Measurements from ENCODE around the gene LRRC51. TPM values are rescaled to one million over a fixed set of nuclear protein-coding genes. Genes with fewer than 3 reads are reported as not detected.

LRRC51 gene
- total and polyA plus RNA-seq, 7 donors: 3.2 to 14.8 (median 7.3) TPM

GRCh38 chr11:72079819-72080325 lies 778 bp upstream of the LRRC51 start:
- Histone ChIP-seq H3K4me3 (peak overlapping the region; percentile 66 to 81 (median 72)), H3K9me3 (no peaks in the 10 kb centered on the region), H3K27ac (peak overlapping the region; percentile 91 to 94 (median 92)), H3K27me3 (no peaks in the 10 kb centered on the region), H3K36me3 (no peaks in the 10 kb centered on the region), H3K4me1 (peaks cover 0 to 26% (median 23%) of the 10 kb centered on the region in 4 donors)
- intact Hi-C loops (cut with DNase I): loop anchor here (1.0 to 2.0 kb wide), 3 partner anchors 33 to 55 kb away; partner anchors contain the start of gene ANAPC15
- TF ChIP-seq EP300 (IDR thresholded peaks at IDR 0.05): no peak
- no peak for TF ChIP-seq POLR2AphosphoS5 (IDR thresholded peaks at IDR 0.05)
- TF ChIP-seq POLR2A (IDR thresholded peaks at IDR 0.05): no peak
- no peak for TF ChIP-seq CTCF (IDR thresholded peaks at IDR 0.05)
- 1 to 5% methylated on average over 16 of the region's 16 CpGs for WGBS, 2 donors
- DNase-seq: no peak

- no peaks in the 10 kb centered on the region for H3K27me3 ChIP-seq
- peak overlapping the region; percentile 91 to 94 (median 92) for H3K27ac ChIP-seq
- WGBS, 2 donors: 75 to 79% methylated on average over 21 of the region's 21 CpGs
- H3K9me3 ChIP-seq: no peaks in the 10 kb centered on the region
- H3K4me3 ChIP-seq: peak overlapping the region; percentile 66 to 81 (median 72)
- TF ChIP-seq POLR2A (IDR thresholded peaks at IDR 0.05) (no peak), POLR2AphosphoS5 (IDR thresholded peaks at IDR 0.05) (no peak)
- H3K4me1 ChIP-seq: peaks cover 0 to 26% (median 23%) of the 10 kb centered on the region in 4 donors
- no peak for DNase-seq
- intact Hi-C loops (cut with DNase I): loop anchor here (2.0 kb wide), 2 partner anchors 32 to 56 kb away; partner anchors contain the start of gene ANAPC15
- H3K36me3 ChIP-seq: no peaks in the 10 kb centered on the region
These were observed 564 bp downstream of the LRRC51 start for GRCh38 chr11:72081184-72081644.

GRCh38 chr11:72081821-72082453 lies 1.3 kb downstream of the LRRC51 start:
- H3K4me1 ChIP-seq: peaks cover 0 to 26% (median 23%) of the 10 kb centered on the region in 4 donors
- no peaks in the 10 kb centered on the region for H3K9me3 ChIP-seq
- H3K27ac ChIP-seq: peak overlapping the region in 3 of 4 donors; percentile 21 to 93 (median 92)
- H3K27me3 ChIP-seq: no peaks in the 10 kb centered on the region
- TF ChIP-seq CTCF (IDR thresholded peaks at IDR 0.05) (no peak), POLR2AphosphoS5 (IDR thresholded peaks at IDR 0.05) (no peak), EP300 (IDR thresholded peaks at IDR 0.05) (no peak)
- intact Hi-C loops (cut with DNase I): loop anchor here (2.0 kb wide), 2 partner anchors 31 to 57 kb away; partner anchors contain the start of gene ANAPC15
- 77 to 85% methylated on average over 3 of the region's 3 CpGs for WGBS, 2 donors
- no peaks in the 10 kb centered on the region for H3K36me3 ChIP-seq
- H3K4me3 ChIP-seq: no peak overlapping the region
- DNase-seq: no peak

GRCh38 chr11:72083414-72083813 lies 2.8 kb downstream of the LRRC51 start:
- Histone ChIP-seq H3K4me1 (peaks cover 0 to 24% (median 21%) of the 10 kb centered on the region in 4 donors), H3K27ac (no peak overlapping the region), H3K9me3 (no peaks in the 10 kb centered on the region), H3K4me3 (no peak overlapping the region), H3K27me3 (no peaks in the 10 kb centered on the region), H3K36me3 (peaks cover 0 to 5% (median 0%) of the 10 kb centered on the region in 4 donors)
- no peak for TF ChIP-seq POLR2A (IDR thresholded peaks at IDR 0.05)
- no peak for TF ChIP-seq EP300 (IDR thresholded peaks at IDR 0.05)
- no peak for TF ChIP-seq CTCF (IDR thresholded peaks at IDR 0.05)
- no peak for TF ChIP-seq POLR2AphosphoS5 (IDR thresholded peaks at IDR 0.05)
- no peak for DNase-seq
- WGBS, 2 donors: 25 to 75% methylated on average over 2 of the region's 2 CpGs
- intact Hi-C loops (cut with DNase I): no loop called here

GRCh38 chr11:72084076-72084475 lies 3.4 kb downstream of the LRRC51 start:
- Histone ChIP-seq H3K9me3 (no peaks in the 10 kb centered on the region), H3K4me1 (peaks cover 0 to 17% (median 14%) of the 10 kb centered on the region in 4 donors), H3K27me3 (no peaks in the 10 kb centered on the region), H3K4me3 (no peak overlapping the region), H3K27ac (no peak overlapping the region), H3K36me3 (peaks cover 0 to 5% (median 2%) of the 10 kb centered on the region in 4 donors)
- intact Hi-C loops (cut with DNase I): no loop called here
- DNase-seq: no peak
- WGBS, 2 donors: 87 to 91% methylated on average over 4 of the region's 4 CpGs
- TF ChIP-seq CTCF (IDR thresholded peaks at IDR 0.05): no peak

Data from sigmoid colon (tissue), 7 donors.